Cardiac muscle cell (in vitro differentiated cells and primary cell): ENCODE results near the gene HIVEP1. TPM values are rescaled to one million over a fixed set of nuclear protein-coding genes. Genes with fewer than 3 reads are reported as not detected.

Source experiments
- DNase-seq, 2 donors: peaks; one replicate each; pipeline versions ENCODE4 v3.0.0 to v3.0.0-alpha.2; 2010 to 2017; ENCODE audit warnings: low read depth in 1 of 2, low spot score in 1 of 2
- H3K27ac ChIP-seq: fragments of 200-600 bp; sonication (generic); 2 replicates; pipeline ENCODE4 v1.5.1; 2016
- H3K27me3 ChIP-seq: fragments of 200-600 bp; sonication (generic); 2 replicates; pipeline ENCODE4 v1.6.0; 2016; ENCODE audit warnings: control low read depth
- H3K36me3 ChIP-seq: fragments of 200-600 bp; sonication (generic); 2 replicates; pipeline ENCODE4 v1.5.1; 2016; ENCODE audit warnings: control low read depth
- H3K4me1 ChIP-seq: fragments of 200-600 bp; sonication (generic); 2 replicates; pipeline ENCODE4 v1.8.1; 2017; ENCODE audit warnings: low read depth, mild to moderate bottlenecking, mixed run types
- H3K4me3 ChIP-seq: fragments of 200-600 bp; sonication (generic); 2 replicates; pipeline ENCODE4 v1.5.1; 2016; ENCODE audit warnings: mild to moderate bottlenecking
- H3K9me3 ChIP-seq: fragments of 200-600 bp; sonication (generic); 2 replicates; pipeline ENCODE4 v1.5.1; 2017; ENCODE audit warnings: low read depth, mild to moderate bottlenecking, control low read depth
- CTCF ChIP-seq: IDR thresholded peaks from 2 replicates; pipeline ENCODE4 v1.5.1; 2012; ENCODE audit warnings: low read depth, mild to moderate bottlenecking, low read length
- polyA plus RNA-seq: library from polyadenylated mRNA; unstranded; fragments of >200 nt; fragmentation: Nextera tagmentation; extraction: Ambion mirVana; gene quantifications from 2 replicates; pipeline ENCODE4 v1.2.1, GENCODE V29; 2016
- total RNA-seq: library from RNA; depleted of rRNA; stranded (reverse); fragments of >200 nt; gene quantifications from 2 replicates; pipeline ENCODE4 v1.2.3, GENCODE V29; 2016

HIVEP1 gene
- total and polyA plus RNA-seq, 2 experiments from 2014 or later: 5.3 to 20.0 TPM

GRCh38 chr6:12118607-12119006 is 106.5 kb downstream of the HIVEP1 start:
- Histone ChIP-seq H3K4me3 (no peak overlapping the region), H3K9me3 (no peaks in the 10 kb centered on the region), H3K4me1 (peaks cover 4% of the 10 kb centered on the region), H3K36me3 (peaks cover 16% of the 10 kb centered on the region), H3K27ac (no peak overlapping the region), H3K27me3 (no peaks in the 10 kb centered on the region)
- TF ChIP-seq CTCF: no peak
- no peak for DNase-seq

- no peaks in the 10 kb centered on the region for H3K9me3 ChIP-seq
- H3K27ac ChIP-seq: no peak overlapping the region
- peaks cover 4% of the 10 kb centered on the region for H3K4me1 ChIP-seq
- no peak for TF ChIP-seq CTCF
- H3K4me3 ChIP-seq: no peak overlapping the region
- H3K27me3 ChIP-seq: no peaks in the 10 kb centered on the region
- peak in 1 of 2 donors; percentile 6 for DNase-seq
- peaks cover 16% of the 10 kb centered on the region for H3K36me3 ChIP-seq
Measured at GRCh38 chr6:12119085-12119588, 107.0 kb downstream of the HIVEP1 start.

GRCh38 chr6:12125396-12125795 is 113.3 kb downstream of the HIVEP1 start:
- Histone ChIP-seq H3K36me3 (peaks cover 13% of the 10 kb centered on the region), H3K9me3 (no peaks in the 10 kb centered on the region), H3K4me1 (no peaks in the 10 kb centered on the region), H3K27ac (no peak overlapping the region), H3K4me3 (no peak overlapping the region), H3K27me3 (no peaks in the 10 kb centered on the region)
- TF ChIP-seq CTCF: no peak
- no peak for DNase-seq

GRCh38 chr6:12126051-12126450 is 113.9 kb downstream of the HIVEP1 start:
- Histone ChIP-seq H3K4me1 (no peaks in the 10 kb centered on the region), H3K27me3 (no peaks in the 10 kb centered on the region), H3K36me3 (peaks cover 7% of the 10 kb centered on the region), H3K27ac (no peak overlapping the region), H3K4me3 (no peak overlapping the region), H3K9me3 (no peaks in the 10 kb centered on the region)
- no peak for TF ChIP-seq CTCF
- DNase-seq: no peak

- Histone ChIP-seq H3K27me3 (no peaks in the 10 kb centered on the region), H3K4me1 (no peaks in the 10 kb centered on the region), H3K9me3 (no peaks in the 10 kb centered on the region), H3K36me3 (no peaks in the 10 kb centered on the region), H3K4me3 (no peak overlapping the region), H3K27ac (no peak overlapping the region)
- no peak for TF ChIP-seq CTCF
- DNase-seq: no peak
Measured at GRCh38 chr6:12129523-12129922, 117.4 kb downstream of the HIVEP1 start.
